H9 (cell line): ENCODE results near the gene LHFPL6. TPM values are rescaled to one million over a fixed set of nuclear protein-coding genes. Genes with fewer than 3 reads are reported as not detected.

ENCODE experiments used
- DNase-seq: peaks from one replicate; pipeline ENCODE4 v3.0.0-alpha.2; 2017
- H2AFZ ChIP-seq: one replicate; pipeline ENCODE4 v1.6.1; 2013; ENCODE audit warnings: mild to moderate bottlenecking, low read length, control low read depth, moderate library complexity
- H2AK5ac ChIP-seq: 2 replicates; pipeline ENCODE4 v1.6.1; 2013; ENCODE audit warnings: low read length, control low read depth, mixed read lengths; ENCODE audit not compliant: insufficient read length
- H2BK120ac ChIP-seq: one replicate; pipeline ENCODE4 v1.6.1; 2013; ENCODE audit warnings: low read depth, mild to moderate bottlenecking, low read length, control low read depth, inconsistent platforms; ENCODE audit not compliant: poor library complexity, severe bottlenecking
- H2BK12ac ChIP-seq: 2 replicates; pipeline ENCODE4 v1.6.1; 2013; ENCODE audit warnings: low read length, control low read depth, mixed read lengths, low read depth; ENCODE audit not compliant: insufficient read length
- H2BK15ac ChIP-seq: 2 replicates; pipeline ENCODE4 v1.6.1; 2013; ENCODE audit warnings: low read depth, low read length, control low read depth
- H2BK20ac ChIP-seq: one replicate; pipeline ENCODE4 v1.6.1; 2013; ENCODE audit warnings: low read depth, mild to moderate bottlenecking, low read length, control low read depth, inconsistent platforms; ENCODE audit not compliant: poor library complexity, severe bottlenecking
- H2BK5ac ChIP-seq: 2 replicates; pipeline ENCODE4 v1.6.1; 2013; ENCODE audit warnings: low read length, control low read depth, mixed read lengths; ENCODE audit not compliant: insufficient read length
- H3K14ac ChIP-seq: 2 replicates; pipeline ENCODE4 v1.6.1; 2013; ENCODE audit warnings: low read length, control low read depth; ENCODE audit not compliant: insufficient read depth
- H3K18ac ChIP-seq: 2 replicates; pipeline ENCODE4 v1.6.1; 2013; ENCODE audit warnings: low read depth, mild to moderate bottlenecking, mixed read lengths, low read length, control low read depth; ENCODE audit not compliant: insufficient read length
- H3K23ac ChIP-seq: 2 replicates; pipeline ENCODE4 v1.6.1; 2013; ENCODE audit warnings: low read length, control low read depth, mixed read lengths, low read depth; ENCODE audit not compliant: insufficient read length
- H3K23me2 ChIP-seq: 2 replicates; pipeline ENCODE4 v1.6.1; 2013; ENCODE audit warnings: low read depth, mild to moderate bottlenecking, mixed read lengths, low read length, control low read depth; ENCODE audit not compliant: insufficient read length, poor library complexity, severe bottlenecking
- H3K27ac ChIP-seq: 2 replicates; pipeline ENCODE4 v1.5.1; 2013; ENCODE audit warnings: low read length, control low read depth, mixed read lengths, low read depth; ENCODE audit not compliant: insufficient read length
- H3K27me3 ChIP-seq: 2 replicates; pipeline ENCODE4 v1.6.1; 2013; ENCODE audit warnings: low read length, control low read depth, inconsistent platforms; ENCODE audit not compliant: insufficient read depth
- H3K4ac ChIP-seq: 2 replicates; pipeline ENCODE4 v1.6.1; 2013; ENCODE audit warnings: low read depth, mild to moderate bottlenecking, control low read depth, inconsistent platforms, low read length, moderate library complexity
- H3K4me1 ChIP-seq: 2 replicates; pipeline ENCODE4 v1.6.1; 2013; ENCODE audit warnings: low read length, control low read depth, inconsistent platforms; ENCODE audit not compliant: insufficient read depth
- H3K4me2 ChIP-seq: 2 replicates; pipeline ENCODE4 v1.6.1; 2013; ENCODE audit warnings: low read length, control low read depth, mixed read lengths; ENCODE audit not compliant: insufficient read length, insufficient read depth
- H3K56ac ChIP-seq: 2 replicates; pipeline ENCODE4 v1.6.1; 2013; ENCODE audit warnings: low read depth, mild to moderate bottlenecking, mixed read lengths, low read length, control low read depth; ENCODE audit not compliant: insufficient read length
- H3K79me1 ChIP-seq: 2 replicates; pipeline ENCODE4 v1.6.1; 2013; ENCODE audit warnings: low read depth, mild to moderate bottlenecking, moderate library complexity, low read length, control low read depth, inconsistent platforms; ENCODE audit not compliant: insufficient read depth, poor library complexity, severe bottlenecking
- H3K79me2 ChIP-seq: 2 replicates; pipeline ENCODE4 v1.6.1; 2013; ENCODE audit warnings: low read length, control low read depth, inconsistent platforms; ENCODE audit not compliant: insufficient read depth
- H3K9ac ChIP-seq: 2 replicates; pipeline ENCODE4 v1.6.1; 2013; ENCODE audit warnings: low read length, control low read depth, mixed read lengths; ENCODE audit not compliant: insufficient read length; ENCODE audit errors: extremely low read depth
- H3K9me3 ChIP-seq: one replicate; pipeline ENCODE4 v1.6.1; 2013; ENCODE audit warnings: low read depth, low read length, inconsistent platforms; ENCODE audit not compliant: control insufficient read depth
- H3T11ph ChIP-seq: one replicate; pipeline ENCODE4 v1.6.1; 2013; ENCODE audit warnings: mild to moderate bottlenecking, low read length, control low read depth, inconsistent platforms
- H4K20me1 ChIP-seq: one replicate; pipeline ENCODE4 v1.6.1; 2013; ENCODE audit not compliant: control insufficient read depth, insufficient read length, insufficient read depth
- H4K5ac ChIP-seq: 2 replicates; pipeline ENCODE4 v1.6.1; 2013; ENCODE audit warnings: low read depth, mild to moderate bottlenecking, mixed read lengths, low read length, control low read depth; ENCODE audit not compliant: insufficient read length
- H4K8ac ChIP-seq: replicated peaks from 2 replicates; pipeline ENCODE4 v1.6.1; 2013; ENCODE audit warnings: low read length, control low read depth, mixed read lengths, low read depth; ENCODE audit not compliant: insufficient read length
- H4K91ac ChIP-seq: 2 replicates; pipeline ENCODE4 v1.6.1; 2013; ENCODE audit warnings: low read depth, mild to moderate bottlenecking, moderate library complexity, mixed read lengths, low read length, control low read depth; ENCODE audit not compliant: insufficient read length
- H3K27ac Mint-ChIP-seq, 3 experiments: 2 replicates in 2 of 3; 3 replicates in 1 of 3; pipeline ENCODE4 v1.8.0; 2020 to 2021; ENCODE audit warnings: mixed read lengths in 3 of 3, mild to moderate bottlenecking in 1 of 3, moderate library complexity in 1 of 3
- H3K27me3 Mint-ChIP-seq: 2 replicates; pipeline ENCODE4 v1.8.0; 2021; ENCODE audit warnings: low read depth, mild to moderate bottlenecking, moderate library complexity, mixed read lengths
- H3K36me3 Mint-ChIP-seq, 3 experiments: 2 replicates in 2 of 3; 3 replicates in 1 of 3; pipeline ENCODE4 v1.8.0; 2020 to 2021; ENCODE audit warnings: low read depth in 3 of 3, mixed read lengths in 3 of 3; ENCODE audit not compliant: insufficient read depth in 1 of 3
- H3K4me1 Mint-ChIP-seq, 2 experiments: 2 replicates each; pipeline ENCODE4 v1.8.0; 2020; ENCODE audit warnings: mixed read lengths in 2 of 2
- H3K4me3 Mint-ChIP-seq, 2 experiments: 2 replicates in 1 of 2; 3 replicates in 1 of 2; pipeline ENCODE4 v1.8.0; 2020 to 2021; ENCODE audit warnings: mild to moderate bottlenecking in 2 of 2, mixed read lengths in 2 of 2, moderate library complexity in 1 of 2
- H3K9me3 Mint-ChIP-seq, 2 experiments: 2 replicates in 1 of 2; 3 replicates in 1 of 2; pipeline ENCODE4 v1.8.0; 2020; ENCODE audit warnings: mild to moderate bottlenecking in 2 of 2, mixed read lengths in 2 of 2, moderate library complexity in 1 of 2
- WGBS: extraction: QIAGEN DNeasy Blood & Tissue Kit; methylation state at CpG from one replicate; pipeline ENCODE4 v1.1.7; 2013; ENCODE audit warnings: missing lambda C conversion rate, low lambda C conversion rate, mixed read lengths; ENCODE audit not compliant: insufficient read length; ENCODE audit errors: extremely low coverage; 5-methylcytosine and 5-hydroxymethylcytosine counted together
- total RNA-seq: library from RNA; stranded (reverse); gene quantifications from 2 replicates; pipeline ENCODE4 v1.2.1, GENCODE V29; 2021
- TF ChIP-seq, protein P1 (sequence below): fragments of 200-600 bp; sonication (generic); conservative IDR thresholded peaks from 3 replicates; pipeline ENCODE4 v1.8.0; 2021; ENCODE audit warnings: antibody characterized with exemption, mild to moderate bottlenecking

Gene LHFPL6
- total RNA-seq, 1 experiment from 2014 or later: 3.5 TPM

- no peak overlapping the region for H2BK5ac ChIP-seq
- no peak overlapping the region for H3K27ac ChIP-seq
- H2BK20ac ChIP-seq: no peak overlapping the region
- TF ChIP-seq, protein P1, sequence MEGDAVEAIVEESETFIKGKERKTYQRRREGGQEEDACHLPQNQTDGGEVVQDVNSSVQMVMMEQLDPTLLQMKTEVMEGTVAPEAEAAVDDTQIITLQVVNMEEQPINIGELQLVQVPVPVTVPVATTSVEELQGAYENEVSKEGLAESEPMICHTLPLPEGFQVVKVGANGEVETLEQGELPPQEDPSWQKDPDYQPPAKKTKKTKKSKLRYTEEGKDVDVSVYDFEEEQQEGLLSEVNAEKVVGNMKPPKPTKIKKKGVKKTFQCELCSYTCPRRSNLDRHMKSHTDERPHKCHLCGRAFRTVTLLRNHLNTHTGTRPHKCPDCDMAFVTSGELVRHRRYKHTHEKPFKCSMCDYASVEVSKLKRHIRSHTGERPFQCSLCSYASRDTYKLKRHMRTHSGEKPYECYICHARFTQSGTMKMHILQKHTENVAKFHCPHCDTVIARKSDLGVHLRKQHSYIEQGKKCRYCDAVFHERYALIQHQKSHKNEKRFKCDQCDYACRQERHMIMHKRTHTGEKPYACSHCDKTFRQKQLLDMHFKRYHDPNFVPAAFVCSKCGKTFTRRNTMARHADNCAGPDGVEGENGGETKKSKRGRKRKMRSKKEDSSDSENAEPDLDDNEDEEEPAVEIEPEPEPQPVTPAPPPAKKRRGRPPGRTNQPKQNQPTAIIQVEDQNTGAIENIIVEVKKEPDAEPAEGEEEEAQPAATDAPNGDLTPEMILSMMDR: no peak
- H3K56ac ChIP-seq: no peak overlapping the region
- no peak overlapping the region for H3K23ac ChIP-seq
- H4K8ac ChIP-seq: no peak overlapping the region
- no peaks in the 10 kb centered on the region for H4K20me1 ChIP-seq
- H3K79me2 ChIP-seq: no peaks in the 10 kb centered on the region
- no peak overlapping the region for H3K4ac ChIP-seq
- H3K18ac ChIP-seq: no peak overlapping the region
- H3K4me1 Mint-ChIP-seq: peaks cover 11 to 12% of the 10 kb centered on the region in 2 experiments
- H4K91ac ChIP-seq: no peak overlapping the region
- no peaks in the 10 kb centered on the region for H3K79me1 ChIP-seq
- H2BK15ac ChIP-seq: no peak overlapping the region
- no peaks in the 10 kb centered on the region for H3K4me1 ChIP-seq
- no peak for DNase-seq
- H3K9ac ChIP-seq: no peak overlapping the region
- H2BK120ac ChIP-seq: no peak overlapping the region
- H2AK5ac ChIP-seq: no peak overlapping the region
- H3K36me3 Mint-ChIP-seq: no peaks in the 10 kb centered on the region
- H3K14ac ChIP-seq: no peak overlapping the region
- no peaks in the 10 kb centered on the region for H3K9me3 ChIP-seq
- H2AFZ ChIP-seq: no peak overlapping the region
- no peaks in the 10 kb centered on the region for H3K9me3 Mint-ChIP-seq
- no peak overlapping the region for H3K4me2 ChIP-seq
- no CpG with 5 or more reads among the region's 4 CpGs for WGBS
- H3K27ac Mint-ChIP-seq: no peak overlapping the region
- no peak overlapping the region for H3K4me3 Mint-ChIP-seq
- no peaks in the 10 kb centered on the region for H3K27me3 Mint-ChIP-seq
- H3T11ph ChIP-seq: no peak overlapping the region
- H4K5ac ChIP-seq: no peak overlapping the region
- no peaks in the 10 kb centered on the region for H3K23me2 ChIP-seq
- H2BK12ac ChIP-seq: no peak overlapping the region
- H3K27me3 ChIP-seq: no peaks in the 10 kb centered on the region
Measured at GRCh38 chr13:39451860-39452301, 151.1 kb downstream of the LHFPL6 start.
